ENCODE results near the gene SLC4A1. TPM values are rescaled to one million over a fixed set of nuclear protein-coding genes. Genes with fewer than 3 reads are reported as not detected.

Gene SLC4A1
- total and polyA plus RNA-seq, 2 donors (not counting 3 experiments of a cell fraction or from before 2014, with no cell fraction given), result not detected

- peak; percentile 83 for DNase-seq (ENCODE audit: low read depth, low spot score)
Observed at GRCh38 chr17:44221084-44221861, 46.7 kb downstream of the SLC4A1 start.

GRCh38 chr17:44220213-44221083 lies 47.5 kb downstream of the SLC4A1 start:
- dilution Hi-C loops (cut with MboI; ENCODE audit: extremely low pct_ligation_motif_present, low sequenced_read_pairs), result no loop called here
- FAIRE-seq, result no peak
- no peaks in the 10 kb centered on the region for H4K20me1 ChIP-seq (replicated peaks; ENCODE audit: control insufficient read depth, extremely low read depth, insufficient read depth, low read length)
- peak overlapping the region; percentile 92 for H3K9ac ChIP-seq (replicated peaks; ENCODE audit: extremely low read depth, insufficient read depth, low read length)
- H3K4me3 ChIP-seq (replicated peaks in 1 of 3; ENCODE audit: insufficient read depth in 1 of 3, low read depth in 1 of 3, low read length in 3 of 3), result peak overlapping the region; percentile 68 to 89 (median 77)
- DNase-seq (ENCODE audit: low read depth, low spot score), result peak; percentile 35
- H3K27me3 ChIP-seq (ENCODE audit: control insufficient read depth in 2 of 2, insufficient read depth in 2 of 2, low read length in 2 of 2), result no peaks in the 10 kb centered on the region
- H3K9me1 ChIP-seq (replicated peaks; ENCODE audit: control insufficient read depth, extremely low read depth, insufficient read depth, low read length), result no peaks in the 10 kb centered on the region
- CTCF ChIA-PET, result interaction anchor here (0.8 to 7.3 kb wide), 15 partner anchors 9 to 303 kb away, joined by 3 to 68 read pairs (median 4); partner anchors contain the start of genes RUNDC3A and SLC25A39
- H3K27ac ChIP-seq (ENCODE audit: insufficient read depth, low read depth, low read length), result peak overlapping the region; percentile 81
- peak; percentile 16 for TF ChIP-seq POLR2AphosphoS5 (IDR thresholded peaks at IDR 0.05; ENCODE audit: insufficient read depth, low read depth, low read length)
- TF ChIP-seq MAX (IDR thresholded peaks at IDR 0.05; ENCODE audit: insufficient read depth, insufficient read length), result no peak
- peak overlapping the region; percentile 86 for H3K4me2 ChIP-seq (ENCODE audit: insufficient read depth, low read length)
- H3K4me1 ChIP-seq (ENCODE audit: control insufficient read depth, extremely low read depth, insufficient read depth, low read length), result peaks cover 40% of the 10 kb centered on the region
- intact Hi-C loops (cut with micrococcal nuclease), result loop anchor here (5.0 kb wide), 1 partner anchor 87 kb away; the partner anchor contains the start of gene RUNDC3A
- POLR2A ChIA-PET, result interaction anchor here (0.9 to 1.5 kb wide), 2 partner anchors 107 to 125 kb away, joined by 3 to 5 read pairs; no protein-coding TSS in a partner anchor
- BruUV-seq (replicated peaks), result no TSS peak
- no peaks in the 10 kb centered on the region for H3K9me3 ChIP-seq (replicated peaks; ENCODE audit: control insufficient read depth, insufficient read depth, low read length)
- H3K79me2 ChIP-seq (ENCODE audit: control insufficient read depth, insufficient read depth, low read length), result peaks cover 28% of the 10 kb centered on the region
- H3K36me3 ChIP-seq (ENCODE audit: control insufficient read depth in 2 of 2, extremely low read depth in 1 of 2, insufficient read depth in 2 of 2, low read length in 2 of 2), result peaks cover 9 to 14% of the 10 kb centered on the region in 2 experiments
- H2AFZ ChIP-seq (ENCODE audit: low read depth, low read length), result no peak overlapping the region

More at GRCh38 chr17:44221084-44221861, 46.7 kb downstream of the SLC4A1 start:
- peak; percentile 50 for TF ChIP-seq POLR2A (IDR thresholded peaks at IDR 0.05; ENCODE audit: low read depth, low read length)
- TF ChIP-seq MYC (IDR thresholded peaks at IDR 0.05; ENCODE audit: low read depth, low read length), result no peak
- H3K4me2 ChIP-seq (ENCODE audit: insufficient read depth, low read length), result peak overlapping the region; percentile 86
- peak; percentile 73 for FAIRE-seq
- no peaks in the 10 kb centered on the region for H4K20me1 ChIP-seq (replicated peaks; ENCODE audit: control insufficient read depth, extremely low read depth, insufficient read depth, low read length)
- no TSS peak for BruUV-seq (replicated peaks)
- H2AFZ ChIP-seq (ENCODE audit: low read depth, low read length), result peak overlapping the region; percentile 20
- H3K27ac ChIP-seq (ENCODE audit: insufficient read depth, low read depth, low read length), result peak overlapping the region; percentile 72
- H3K4me3 ChIP-seq (replicated peaks in 1 of 3; ENCODE audit: insufficient read depth in 1 of 3, low read depth in 1 of 3, low read length in 3 of 3), result peak overlapping the region; percentile 34 to 68 (median 46)
- H3K9ac ChIP-seq (replicated peaks; ENCODE audit: extremely low read depth, insufficient read depth, low read length), result peak overlapping the region; percentile 38
- CTCF ChIA-PET, result interaction anchor here (0.7 to 7.3 kb wide), 19 partner anchors 10 to 302 kb away, joined by 3 to 68 read pairs (median 4); partner anchors contain the start of genes FAM171A2, RUNDC3A and SLC25A39
- H3K27me3 ChIP-seq (ENCODE audit: control insufficient read depth in 2 of 2, insufficient read depth in 2 of 2, low read length in 2 of 2), result no peaks in the 10 kb centered on the region
- H3K9me3 ChIP-seq (replicated peaks; ENCODE audit: control insufficient read depth, insufficient read depth, low read length), result no peaks in the 10 kb centered on the region
- peaks cover 40% of the 10 kb centered on the region for H3K4me1 ChIP-seq (ENCODE audit: control insufficient read depth, extremely low read depth, insufficient read depth, low read length)
- POLR2A ChIA-PET, result interaction anchor here (0.6 to 1.5 kb wide), 4 partner anchors 22 to 125 kb away, joined by 3 to 6 read pairs (median 4); partner anchors contain the start of gene ATXN7L3
- H3K9me1 ChIP-seq (replicated peaks; ENCODE audit: control insufficient read depth, extremely low read depth, insufficient read depth, low read length), result no peaks in the 10 kb centered on the region
- peaks cover 5 to 7% of the 10 kb centered on the region in 2 experiments for H3K36me3 ChIP-seq (ENCODE audit: control insufficient read depth in 2 of 2, extremely low read depth in 1 of 2, insufficient read depth in 2 of 2, low read length in 2 of 2)
- dilution Hi-C loops (cut with MboI; ENCODE audit: extremely low pct_ligation_motif_present, low sequenced_read_pairs), result no loop called here
- intact Hi-C loops (cut with micrococcal nuclease), result loop anchor here (5.0 kb wide), 1 partner anchor 86 kb away; the partner anchor contains the start of gene RUNDC3A
- H3K79me2 ChIP-seq (ENCODE audit: control insufficient read depth, insufficient read depth, low read length), result peaks cover 28% of the 10 kb centered on the region

All from endothelial cell of umbilical vein (primary cell).